ENCODE results near the gene EEF1B2. TPM values are rescaled to one million over a fixed set of nuclear protein-coding genes. Genes with fewer than 3 reads are reported as not detected.
"Not testable (repeated sequence)": the region's sequence is repeated elsewhere in the genome, so short reads cannot be mapped to it uniquely, and the experiment has no call there.

Gene EEF1B2
- total RNA-seq, 1 donor, result 477 TPM

- peak; percentile 12 for TF ChIP-seq CTCF (IDR thresholded peaks at IDR 0.05; ENCODE audit: insufficient read depth, low read depth, low read length)
- peak; percentile 16 for DNase-seq (ENCODE audit: low read depth)
- H3K4me3 ChIP-seq (ENCODE audit: low read depth, low read length), result no peak overlapping the region
Measured at GRCh38 chr2:206154197-206154596, 5.5 kb upstream of the EEF1B2 start.

GRCh38 chr2:206157014-206157413, 2.7 kb upstream of the EEF1B2 start:
- H3K4me3 ChIP-seq (ENCODE audit: low read depth, low read length), result not testable (repeated sequence)
- peak; percentile 29 for DNase-seq (ENCODE audit: low read depth)

GRCh38 chr2:206158563-206159345, 941 bp upstream of the EEF1B2 start:
- peak overlapping the region; percentile 96 for H3K4me3 ChIP-seq (ENCODE audit: low read depth, low read length)
- no peak for TF ChIP-seq CTCF (IDR thresholded peaks at IDR 0.05; ENCODE audit: insufficient read depth, low read depth, low read length)
- DNase-seq (ENCODE audit: low read depth), result peak; percentile 57

GRCh38 chr2:206160125-206160806, 571 bp downstream of the EEF1B2 start:
- TF ChIP-seq CTCF (IDR thresholded peaks at IDR 0.05; ENCODE audit: insufficient read depth, low read depth, low read length), result no peak
- DNase-seq (ENCODE audit: low read depth), result peak; percentile 69
- peak overlapping the region; percentile 96 for H3K4me3 ChIP-seq (ENCODE audit: low read depth, low read length)

DNA sequence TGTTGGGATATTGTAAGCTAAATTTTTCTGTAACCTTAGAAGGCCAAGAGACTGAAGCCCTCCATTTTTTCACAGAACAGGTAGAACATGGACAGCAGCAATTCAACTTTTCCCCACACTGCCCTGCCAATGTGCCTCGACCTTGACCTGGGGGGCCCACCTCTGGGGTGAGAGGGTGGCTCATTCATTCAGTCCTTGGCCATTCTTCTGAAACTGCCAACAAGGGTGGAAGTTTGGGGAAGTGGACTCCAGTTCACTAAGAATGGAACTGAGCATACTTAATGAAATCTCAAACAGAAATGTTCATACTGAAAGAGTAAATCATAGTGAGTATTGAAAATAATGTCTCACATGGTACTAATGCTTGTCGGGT, 1.1 kb downstream of the EEF1B2 start:
- no peak for DNase-seq (ENCODE audit: low read depth)
- no peak for TF ChIP-seq CTCF (IDR thresholded peaks at IDR 0.05; ENCODE audit: insufficient read depth, low read depth, low read length)
- peak overlapping the region; percentile 96 for H3K4me3 ChIP-seq (ENCODE audit: low read depth, low read length)

DNA sequence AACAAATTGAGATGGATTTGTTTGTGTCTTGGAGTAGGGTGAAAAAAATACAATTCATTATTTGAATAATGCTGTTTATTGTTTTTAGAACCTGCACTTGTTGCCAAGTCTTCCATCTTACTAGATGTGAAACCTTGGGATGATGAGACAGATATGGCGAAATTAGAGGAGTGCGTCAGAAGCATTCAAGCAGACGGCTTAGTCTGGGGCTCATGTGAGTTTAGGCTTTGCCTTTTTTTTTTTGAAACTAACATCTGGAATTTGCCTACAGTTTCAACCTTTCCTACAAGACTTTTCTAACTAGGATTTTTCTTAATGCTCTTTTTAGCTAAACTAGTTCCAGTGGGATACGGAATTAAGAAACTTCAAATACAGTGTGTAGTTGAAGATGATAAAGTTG, 2.7 kb downstream of the EEF1B2 start:
- not testable (repeated sequence) for H3K4me3 ChIP-seq (ENCODE audit: low read depth, low read length)
- peak; percentile 24 for DNase-seq (ENCODE audit: low read depth)

- H3K4me3 ChIP-seq (ENCODE audit: low read depth, low read length), result no peak overlapping the region
- no peak for TF ChIP-seq CTCF (IDR thresholded peaks at IDR 0.05; ENCODE audit: insufficient read depth, low read depth, low read length)
- DNase-seq (ENCODE audit: low read depth), result no peak
Measured at GRCh38 chr2:206163251-206163880, 3.7 kb downstream of the EEF1B2 start.
